GM12878 (cell line): ENCODE results near the gene DOK1. TPM values are rescaled to one million over a fixed set of nuclear protein-coding genes. Genes with fewer than 3 reads are reported as not detected.

ENCODE experiments used
- ATF2 ChIP-seq: IDR thresholded peaks from 2 replicates; pipeline ENCODE4 v1.6.1; 2012; ENCODE audit warnings: low read length, inconsistent platforms
- EGR1 ChIP-seq, 2 experiments: IDR thresholded peaks; 1 replicate in 1 of 2; 2 replicates in 1 of 2; pipeline ENCODE4 v1.6.1; 2011 to 2012; ENCODE audit warnings: low read depth in 2 of 2, low read length in 2 of 2, borderline replicate concordance in 1 of 2, mild to moderate bottlenecking in 1 of 2, moderate library complexity in 1 of 2
- GATAD2B ChIP-seq: fragments of 450-650 bp; conservative IDR thresholded peaks from 2 replicates; pipeline ENCODE4 v1.6.1; 2017; ENCODE audit warnings: low read depth, mild to moderate bottlenecking, moderate library complexity
- HDAC2 ChIP-seq: fragments of 200-600 bp; sonication (generic); IDR thresholded peaks from 2 replicates; pipeline ENCODE4 v1.6.1; 2017
- MAX ChIP-seq: IDR thresholded peaks from 2 replicates; pipeline ENCODE4 v1.6.1; 2012; ENCODE audit warnings: low read depth, low read length, improper control_type of control experiment
- MYB ChIP-seq: fragments of 150-350 bp; IDR thresholded peaks from 2 replicates; pipeline ENCODE4 v1.6.1; 2014; ENCODE audit warnings: mild to moderate bottlenecking, low read depth, low read length, borderline replicate concordance
- MYC ChIP-seq: IDR thresholded peaks from 2 replicates; pipeline ENCODE4 v1.6.1; 2011; ENCODE audit warnings: mild to moderate bottlenecking, low read length, moderate library complexity, inconsistent platforms; ENCODE audit not compliant: insufficient read depth, insufficient replicate concordance, insufficient read length, severe bottlenecking
- NRF1 ChIP-seq: conservative IDR thresholded peaks from 2 replicates; pipeline ENCODE4 v1.6.1; 2011; ENCODE audit warnings: mild to moderate bottlenecking, low read depth, low read length, improper control_type of control experiment
- RB1 ChIP-seq: fragments of 450-650 bp; formaldehyde crosslinking; IDR thresholded peaks from 2 replicates; pipeline ENCODE4 v1.6.1; 2017; ENCODE audit warnings: mild to moderate bottlenecking, borderline replicate concordance
- RUNX3 ChIP-seq: IDR thresholded peaks from 2 replicates; pipeline ENCODE4 v1.6.1; 2012; ENCODE audit warnings: low read length, inconsistent platforms
- SP1 ChIP-seq: IDR thresholded peaks from one replicate; pipeline ENCODE4 v1.6.1; 2011; ENCODE audit warnings: low read depth, low read length
- SRF ChIP-seq, 2 experiments: IDR thresholded peaks; 2 replicates each; pipeline ENCODE4 v1.6.1; 2011; ENCODE audit warnings: low read depth in 2 of 2, low read length in 2 of 2, mild to moderate bottlenecking in 1 of 2, moderate library complexity in 1 of 2
- TBL1XR1 ChIP-seq: IDR thresholded peaks from 2 replicates; pipeline ENCODE4 v1.6.1; 2012; ENCODE audit warnings: low read depth, low read length, improper control_type of control experiment
- USF1 ChIP-seq: IDR thresholded peaks from 2 replicates; pipeline ENCODE4 v1.6.1; 2011; ENCODE audit warnings: borderline replicate concordance, low read depth, mild to moderate bottlenecking, moderate library complexity, mixed read lengths, low read length; ENCODE audit not compliant: insufficient read depth; ENCODE audit errors: extremely low read length
- YY1 ChIP-seq: IDR thresholded peaks from 2 replicates; pipeline ENCODE4 v1.6.1; 2011; ENCODE audit warnings: low read depth, mild to moderate bottlenecking, low read length
- ZNF274 ChIP-seq: IDR thresholded peaks from one replicate; pipeline ENCODE4 v1.8.0; 2011; ENCODE audit not compliant: insufficient read length, insufficient read depth
- ZNF622 ChIP-seq: fragments of 450-650 bp; IDR thresholded peaks from 2 replicates; pipeline ENCODE4 v1.6.1; 2017; ENCODE audit warnings: mild to moderate bottlenecking, inconsistent platforms
- polyA plus RNA-seq, 11 experiments: library from polyadenylated mRNA; depleted of rRNA in 4 of 11; unstranded in 6 of 11; stranded (reverse) in 5 of 11; fragments of >200 nt; fragmentation: Nextera tagmentation in 4 of 11; fragmentation: Illumina TruSeq in 1 of 11; extraction: Ambion mirVana in 4 of 11; extraction: Trizol in 1 of 11; gene quantifications; 1 replicate in 1 of 11; 2 replicates in 10 of 11; pipeline versions ENCODE4 v1.2.1 to v1.2.3, GENCODE V29; 2011 to 2016; ENCODE audit warnings: inconsistent platforms in 2 of 11, missing spikeins in 2 of 11, low read depth in 1 of 11
- total RNA-seq, 4 experiments: library from RNA; depleted of rRNA in 3 of 4; stranded (reverse); fragments of >200 nt in 3 of 4; fragmentation: Illumina TruSeq in 1 of 4; extraction: Trizol in 1 of 4; gene quantifications; 2 replicates each; pipeline versions ENCODE4 v1.2.1 to v1.2.3, GENCODE V29; 2013 to 2021
- TF ChIP-seq, protein P1 (sequence below): IDR thresholded peaks from 2 replicates; pipeline ENCODE4 v1.6.1; 2011; ENCODE audit warnings: low read depth, low read length, improper control_type of control experiment, borderline replicate concordance
- TF ChIP-seq, protein P2 (sequence below): fragments of 450-650 bp; formaldehyde crosslinking; IDR thresholded peaks from 2 replicates; pipeline ENCODE4 v1.4.0; 2020; ENCODE audit warnings: mild to moderate bottlenecking, moderate library complexity

DOK1 gene
- total and polyA plus RNA-seq, 10 of the 15 experiments (the other 5 are each of a cell fraction or from before 2014, with no cell fraction given), result 1.4 to 104 (median 59.7) TPM

DNA sequence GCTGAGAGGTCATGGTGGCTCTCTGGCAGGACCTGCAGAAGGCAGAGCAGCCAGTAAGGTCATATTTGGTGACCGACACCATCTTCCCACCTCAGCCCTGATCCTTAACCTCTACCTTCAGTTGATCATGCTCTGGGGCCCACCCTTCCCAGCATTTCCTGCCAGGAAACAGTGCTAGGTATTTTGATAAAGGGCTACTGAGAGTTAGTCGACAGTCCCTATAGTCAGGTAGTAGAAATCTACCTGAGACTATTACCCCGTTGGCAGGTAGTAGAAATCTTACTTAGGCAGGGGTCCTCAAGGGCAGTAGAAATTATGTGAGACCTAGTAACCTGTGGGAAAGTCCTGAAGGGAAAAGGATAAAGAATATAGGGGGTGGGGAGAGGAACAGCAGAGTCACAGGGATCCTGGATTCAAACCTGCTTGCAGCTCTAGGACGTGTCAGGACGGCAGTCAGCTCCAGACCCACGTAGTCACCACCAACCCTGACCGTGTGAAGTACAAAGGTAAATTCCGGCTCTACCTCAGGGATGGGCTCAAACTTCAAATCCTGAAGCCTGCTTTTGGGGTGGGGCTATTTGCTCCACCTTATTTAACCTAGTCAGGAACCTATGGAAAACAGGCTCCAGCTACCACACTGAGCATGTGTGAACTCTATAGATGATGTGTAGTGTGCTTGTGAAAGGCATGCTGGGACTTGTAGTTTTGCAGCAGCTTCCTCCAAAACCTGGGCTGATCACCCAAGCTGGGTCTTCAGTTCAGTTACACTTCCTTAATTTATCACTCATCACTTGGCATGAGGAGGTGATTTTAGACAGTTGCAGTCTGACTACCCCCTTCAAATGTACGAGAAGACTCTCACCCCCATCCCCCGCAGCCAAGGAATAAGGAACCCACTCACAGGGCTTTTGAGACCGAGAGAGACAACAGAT, 28.5 kb upstream of the DOK1 start, which contains the start of gene DQX1 (continued):
- TF ChIP-seq ATF2, result no peak
- no peak for TF ChIP-seq USF1
- TF ChIP-seq RUNX3, result no peak
- no peak for TF ChIP-seq MAX
- TF ChIP-seq, protein P1, sequence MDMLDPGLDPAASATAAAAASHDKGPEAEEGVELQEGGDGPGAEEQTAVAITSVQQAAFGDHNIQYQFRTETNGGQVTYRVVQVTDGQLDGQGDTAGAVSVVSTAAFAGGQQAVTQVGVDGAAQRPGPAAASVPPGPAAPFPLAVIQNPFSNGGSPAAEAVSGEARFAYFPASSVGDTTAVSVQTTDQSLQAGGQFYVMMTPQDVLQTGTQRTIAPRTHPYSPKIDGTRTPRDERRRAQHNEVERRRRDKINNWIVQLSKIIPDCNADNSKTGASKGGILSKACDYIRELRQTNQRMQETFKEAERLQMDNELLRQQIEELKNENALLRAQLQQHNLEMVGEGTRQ, result no peak
- TF ChIP-seq GATAD2B, result no peak
- no peak for TF ChIP-seq SP1
- TF ChIP-seq YY1, result 0 out of 2 replicates have a peak, but pooled peaks have one; percentile 4
- 0 out of 2 replicates have a peak, but pooled peaks have one; percentile 8 for TF ChIP-seq NRF1
- TF ChIP-seq RB1, result no peak
- TF ChIP-seq HDAC2, result no peak
- no peak for TF ChIP-seq MYB
- no peak for TF ChIP-seq ZNF622
- TF ChIP-seq TBL1XR1, result no peak
- no peak for TF ChIP-seq SRF (IDR thresholded peaks at IDR 0.05; ENCODE audit: low read depth in 2 of 2, low read length in 2 of 2)
- TF ChIP-seq EGR1 (IDR thresholded peaks at IDR 0.05; ENCODE audit: borderline replicate concordance in 1 of 2, low read depth in 2 of 2, low read length in 2 of 2), result no peak
- TF ChIP-seq MYC, result no peak
- TF ChIP-seq, protein P2, sequence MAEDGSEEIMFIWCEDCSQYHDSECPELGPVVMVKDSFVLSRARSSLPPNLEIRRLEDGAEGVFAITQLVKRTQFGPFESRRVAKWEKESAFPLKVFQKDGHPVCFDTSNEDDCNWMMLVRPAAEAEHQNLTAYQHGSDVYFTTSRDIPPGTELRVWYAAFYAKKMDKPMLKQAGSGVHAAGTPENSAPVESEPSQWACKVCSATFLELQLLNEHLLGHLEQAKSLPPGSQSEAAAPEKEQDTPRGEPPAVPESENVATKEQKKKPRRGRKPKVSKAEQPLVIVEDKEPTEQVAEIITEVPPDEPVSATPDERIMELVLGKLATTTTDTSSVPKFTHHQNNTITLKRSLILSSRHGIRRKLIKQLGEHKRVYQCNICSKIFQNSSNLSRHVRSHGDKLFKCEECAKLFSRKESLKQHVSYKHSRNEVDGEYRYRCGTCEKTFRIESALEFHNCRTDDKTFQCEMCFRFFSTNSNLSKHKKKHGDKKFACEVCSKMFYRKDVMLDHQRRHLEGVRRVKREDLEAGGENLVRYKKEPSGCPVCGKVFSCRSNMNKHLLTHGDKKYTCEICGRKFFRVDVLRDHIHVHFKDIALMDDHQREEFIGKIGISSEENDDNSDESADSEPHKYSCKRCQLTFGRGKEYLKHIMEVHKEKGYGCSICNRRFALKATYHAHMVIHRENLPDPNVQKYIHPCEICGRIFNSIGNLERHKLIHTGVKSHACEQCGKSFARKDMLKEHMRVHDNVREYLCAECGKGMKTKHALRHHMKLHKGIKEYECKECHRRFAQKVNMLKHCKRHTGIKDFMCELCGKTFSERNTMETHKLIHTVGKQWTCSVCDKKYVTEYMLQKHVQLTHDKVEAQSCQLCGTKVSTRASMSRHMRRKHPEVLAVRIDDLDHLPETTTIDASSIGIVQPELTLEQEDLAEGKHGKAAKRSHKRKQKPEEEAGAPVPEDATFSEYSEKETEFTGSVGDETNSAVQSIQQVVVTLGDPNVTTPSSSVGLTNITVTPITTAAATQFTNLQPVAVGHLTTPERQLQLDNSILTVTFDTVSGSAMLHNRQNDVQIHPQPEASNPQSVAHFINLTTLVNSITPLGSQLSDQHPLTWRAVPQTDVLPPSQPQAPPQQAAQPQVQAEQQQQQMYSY (CRISPR knock-in tag), result no peak
- TF ChIP-seq ZNF274, result no peak
